ENCODE measurements around the gene CNTD1. TPM values are rescaled to one million over a fixed set of nuclear protein-coding genes. Genes with fewer than 3 reads are reported as not detected.
A peak's percentile ranks its signal among the peaks of the same experiment; 100 is the strongest.

The CNTD1 gene
- total RNA-seq, 4 donors from 2014 or later: 0.20 to 0.93 (median 0.78) TPM; not detected in 1

GRCh38 chr17:42845556-42845917 is 46.9 kb downstream of the CNTD1 start:
- H3K27me3 ChIP-seq: no peaks in the 10 kb centered on the region
- no peak overlapping the region for H3K4me3 ChIP-seq
- no peak for ATAC-seq
- peaks cover 0 to 55% of the 10 kb centered on the region in 2 donors for H3K36me3 ChIP-seq
- H3K27ac ChIP-seq: peak overlapping the region in 3 of 4 donors; percentile 56 to 66 (median 59)
- TF ChIP-seq POLR2A (IDR thresholded peaks at IDR 0.05) (no peak), EP300 (IDR thresholded peaks at IDR 0.05) (no peak), CTCF (IDR thresholded peaks at IDR 0.05) (no peak)
- H3K9me3 ChIP-seq: no peaks in the 10 kb centered on the region
- 95% methylated on average over 3 of the region's 12 CpGs; no CpG with 5 or more reads in 1 of the 2 donors for WGBS, 2 donors (ENCODE audit: low coverage in 1 of 2)
- peaks cover 0 to 58% (median 11%) of the 10 kb centered on the region in 3 donors for H3K4me1 ChIP-seq

- WGBS, 2 donors (ENCODE audit: low coverage in 1 of 2): 63% methylated on average over 2 of the region's 7 CpGs; no CpG with 5 or more reads in 1 of the 2 donors
- Histone ChIP-seq H3K4me3 (no peak overlapping the region), H3K27me3 (no peaks in the 10 kb centered on the region), H3K4me1 (peaks cover 0 to 62% (median 13%) of the 10 kb centered on the region in 3 donors), H3K9me3 (no peaks in the 10 kb centered on the region), H3K36me3 (peaks cover 0 to 50% of the 10 kb centered on the region in 2 donors), H3K27ac (peak overlapping the region in 3 of 4 donors; percentile 56 to 66 (median 59))
- peak; percentile 11 for ATAC-seq
- no peak for TF ChIP-seq EP300 (IDR thresholded peaks at IDR 0.05)
- no peak for TF ChIP-seq POLR2A (IDR thresholded peaks at IDR 0.05)
- no peak for TF ChIP-seq POLR2AphosphoS5 (IDR thresholded peaks at IDR 0.05)
- no peak for TF ChIP-seq CTCF (IDR thresholded peaks at IDR 0.05)
Measured at GRCh38 chr17:42845918-42846593, 47.4 kb downstream of the CNTD1 start.

GRCh38 chr17:42846594-42847280 is 48.1 kb downstream of the CNTD1 start:
- Histone ChIP-seq H3K4me3 (no peak overlapping the region), H3K27me3 (no peaks in the 10 kb centered on the region), H3K27ac (peak overlapping the region in 3 of 4 donors; percentile 56 to 66 (median 59)), H3K9me3 (no peaks in the 10 kb centered on the region), H3K36me3 (peaks cover 0 to 43% of the 10 kb centered on the region in 2 donors), H3K4me1 (peaks cover 0 to 63% (median 13%) of the 10 kb centered on the region in 3 donors)
- 56 to 68% methylated on average over 5 to 8 of the region's 9 CpGs for WGBS, 2 donors (ENCODE audit: low coverage in 1 of 2)
- TF ChIP-seq CTCF (IDR thresholded peaks at IDR 0.05) (no peak), POLR2AphosphoS5 (IDR thresholded peaks at IDR 0.05) (peak; percentile 59), EP300 (IDR thresholded peaks at IDR 0.05) (no peak), POLR2A (IDR thresholded peaks at IDR 0.05) (no peak)
- ATAC-seq: peak; percentile 56

- H3K4me3 ChIP-seq: no peak overlapping the region
- no peak overlapping the region for H3K27ac ChIP-seq
- no peaks in the 10 kb centered on the region for H3K9me3 ChIP-seq
- 78 to 100% methylated on average over 1 to 3 of the region's 3 CpGs for WGBS, 2 donors (ENCODE audit: low coverage in 1 of 2)
- no peak for ATAC-seq
- no peak for TF ChIP-seq POLR2A (IDR thresholded peaks at IDR 0.05)
- H3K27me3 ChIP-seq: no peaks in the 10 kb centered on the region
- peaks cover 0 to 71% (median 13%) of the 10 kb centered on the region in 3 donors for H3K4me1 ChIP-seq
- peaks cover 0 to 29% of the 10 kb centered on the region in 2 donors for H3K36me3 ChIP-seq
Measured at GRCh38 chr17:42848093-42848492, 49.4 kb downstream of the CNTD1 start.

GRCh38 chr17:42849031-42849430 is 50.4 kb downstream of the CNTD1 start:
- TF ChIP-seq POLR2AphosphoS5 (IDR thresholded peaks at IDR 0.05) (no peak), CTCF (IDR thresholded peaks at IDR 0.05) (no peak), POLR2A (IDR thresholded peaks at IDR 0.05) (no peak), EP300 (IDR thresholded peaks at IDR 0.05) (no peak)
- 75% methylated on average over 1 of the region's 9 CpGs; no CpG with 5 or more reads in 1 of the 2 donors for WGBS, 2 donors (ENCODE audit: low coverage in 1 of 2)
- no peak overlapping the region for H3K4me3 ChIP-seq
- H3K9me3 ChIP-seq: no peaks in the 10 kb centered on the region
- H3K36me3 ChIP-seq: peaks cover 0 to 21% of the 10 kb centered on the region in 2 donors
- H3K27me3 ChIP-seq: no peaks in the 10 kb centered on the region
- H3K27ac ChIP-seq: peak overlapping the region in 1 of 4 donors; percentile 83
- no peak for ATAC-seq
- peaks cover 0 to 69% (median 17%) of the 10 kb centered on the region in 3 donors for H3K4me1 ChIP-seq
